ENCODE results near the gene ANXA1. TPM values are rescaled to one million over a fixed set of nuclear protein-coding genes. Genes with fewer than 3 reads are reported as not detected.

ANXA1 gene
- total and polyA plus RNA-seq, 2 experiments from 2014 or later: 4.9 to 5.8 TPM

GRCh38 chr9:73170185-73170957 is 18.7 kb downstream of the ANXA1 start (continued):
- TF ChIP-seq ZNF462 (CRISPR knock-in tag; IDR thresholded peaks at IDR 0.05): no peak
- no peak for TF ChIP-seq REST (IDR thresholded peaks at IDR 0.05; ENCODE audit: unreplicated experiment)

GRCh38 chr9:73172901-73173215 is 21.2 kb downstream of the ANXA1 start:
- Histone ChIP-seq H2AFZ (no peak overlapping the region), H3K27me3 (ENCODE audit: insufficient read depth) (no peaks in the 10 kb centered on the region), H3K4me1 (ENCODE audit: insufficient read depth) (no peaks in the 10 kb centered on the region), H3K4me2 (no peak overlapping the region), H3K4me3 (no peak overlapping the region), H3F3A (replicated peaks; ENCODE audit: low read depth) (no peaks in the 10 kb centered on the region), H3K27ac (ENCODE audit: low read depth) (no peak overlapping the region), H3K36me3 (ENCODE audit: insufficient read depth) (no peaks in the 10 kb centered on the region), H4K20me1 (replicated peaks; ENCODE audit: insufficient read depth) (no peaks in the 10 kb centered on the region), H3K79me2 (replicated peaks; ENCODE audit: insufficient read depth) (no peaks in the 10 kb centered on the region), H3K9me2 (ENCODE audit: insufficient read depth) (no peaks in the 10 kb centered on the region)
- H3K4me3 Mint-ChIP-seq: no peak overlapping the region
- H3K27ac Mint-ChIP-seq: no peak overlapping the region
- peaks cover 6% of the 10 kb centered on the region for H3K27me3 Mint-ChIP-seq (ENCODE audit: insufficient read depth, low read depth, poor library complexity)
- DNase-seq (ENCODE audit: low spot score) (no peak), ATAC-seq (no peak)
- no peaks in the 10 kb centered on the region for H3K36me3 Mint-ChIP-seq (ENCODE audit: low read depth)
- TF ChIP-seq, protein P1, sequence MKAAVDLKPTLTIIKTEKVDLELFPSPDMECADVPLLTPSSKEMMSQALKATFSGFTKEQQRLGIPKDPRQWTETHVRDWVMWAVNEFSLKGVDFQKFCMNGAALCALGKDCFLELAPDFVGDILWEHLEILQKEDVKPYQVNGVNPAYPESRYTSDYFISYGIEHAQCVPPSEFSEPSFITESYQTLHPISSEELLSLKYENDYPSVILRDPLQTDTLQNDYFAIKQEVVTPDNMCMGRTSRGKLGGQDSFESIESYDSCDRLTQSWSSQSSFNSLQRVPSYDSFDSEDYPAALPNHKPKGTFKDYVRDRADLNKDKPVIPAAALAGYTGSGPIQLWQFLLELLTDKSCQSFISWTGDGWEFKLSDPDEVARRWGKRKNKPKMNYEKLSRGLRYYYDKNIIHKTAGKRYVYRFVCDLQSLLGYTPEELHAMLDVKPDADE (IDR thresholded peaks at IDR 0.05): no peak
- no peak for TF ChIP-seq EZH2phosphoT487 (IDR thresholded peaks at IDR 0.05; ENCODE audit: unreplicated experiment)
- no peak for TF ChIP-seq ZNF331 (CRISPR knock-in tag; IDR thresholded peaks at IDR 0.05; ENCODE audit: low read depth)
- TF ChIP-seq CREB1 (CRISPR knock-in tag; IDR thresholded peaks at IDR 0.05; ENCODE audit: low read depth): no peak
- no peak for TF ChIP-seq JUNB (IDR thresholded peaks at IDR 0.05; ENCODE audit: unreplicated experiment)
- H3K9me3 Mint-ChIP-seq: no peaks in the 10 kb centered on the region
- H3K4me1 Mint-ChIP-seq: no peaks in the 10 kb centered on the region
